Neuron (in vitro differentiated cells): ENCODE data around the gene DNAJC10.
A peak's percentile ranks its signal among the peaks of the same experiment; 100 is the strongest.

Experiments
- H2AFZ ChIP-seq: one replicate; pipeline ENCODE4 v1.6.1; 2013; ENCODE audit warnings: low read depth, mild to moderate bottlenecking, inconsistent platforms, low read length, moderate library complexity
- H3K27me3 ChIP-seq: one replicate; pipeline ENCODE4 v1.6.1; 2013; ENCODE audit warnings: low read length; ENCODE audit not compliant: insufficient read depth
- H3K36me3 ChIP-seq: one replicate; pipeline ENCODE4 v1.6.1; 2013; ENCODE audit warnings: low read length; ENCODE audit not compliant: insufficient read depth
- H3K4me1 ChIP-seq: one replicate; pipeline ENCODE4 v1.6.1; 2013; ENCODE audit warnings: low read length; ENCODE audit not compliant: insufficient read depth
- H3K4me3 ChIP-seq: 2 replicates; pipeline ENCODE4 v1.5.1; 2013; ENCODE audit warnings: mild to moderate bottlenecking, low read length, moderate library complexity
- H3K9me3 ChIP-seq: one replicate; pipeline ENCODE4 v1.6.1; 2013; ENCODE audit warnings: low read length

DNAJC10 gene

DNA sequence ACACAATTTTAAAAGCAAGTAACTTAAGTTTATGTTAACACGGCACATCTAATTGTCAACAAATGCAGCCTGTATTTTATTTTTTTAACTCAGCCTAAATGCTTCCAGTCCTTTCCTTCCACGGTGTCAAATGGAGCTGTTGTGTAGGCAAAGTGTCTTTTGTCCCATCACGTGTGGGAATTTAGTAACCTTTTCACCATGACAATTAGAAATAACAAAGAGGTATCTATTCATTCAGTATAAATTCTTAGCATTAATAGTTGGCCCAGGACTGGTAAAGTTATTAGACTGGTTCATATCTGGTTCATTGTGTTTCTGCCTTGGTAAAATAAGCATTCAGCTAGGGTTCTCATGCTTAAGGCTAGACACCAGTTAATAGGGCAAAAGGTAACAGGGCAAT, 102.4 kb downstream of the DNAJC10 start:
- Histone ChIP-seq H3K27me3 (no peaks in the 10 kb centered on the region), H3K4me3 (peak overlapping the region; percentile 25)

GRCh38 chr2:182818925-182819324, 102.9 kb downstream of the DNAJC10 start:
- peak overlapping the region; percentile 50 for H2AFZ ChIP-seq
- H3K27me3 ChIP-seq: no peaks in the 10 kb centered on the region
- H3K4me1 ChIP-seq: peaks cover 31% of the 10 kb centered on the region
- H3K9me3 ChIP-seq: no peaks in the 10 kb centered on the region
- no peaks in the 10 kb centered on the region for H3K36me3 ChIP-seq
- H3K4me3 ChIP-seq: peak overlapping the region; percentile 25

More for the DNA sequence above, 102.4 kb downstream of the DNAJC10 start:
- Histone ChIP-seq H3K4me1 (peaks cover 31% of the 10 kb centered on the region), H3K36me3 (no peaks in the 10 kb centered on the region), H2AFZ (peak overlapping the region; percentile 50), H3K9me3 (no peaks in the 10 kb centered on the region)

- Histone ChIP-seq H3K9me3 (no peaks in the 10 kb centered on the region), H3K27me3 (no peaks in the 10 kb centered on the region), H3K4me3 (peak overlapping the region; percentile 25), H2AFZ (peak overlapping the region; percentile 50), H3K4me1 (peaks cover 31% of the 10 kb centered on the region), H3K36me3 (no peaks in the 10 kb centered on the region)
Observed at GRCh38 chr2:182819412-182819811, 103.4 kb downstream of the DNAJC10 start.

- no peak overlapping the region for H3K4me3 ChIP-seq
- H2AFZ ChIP-seq: no peak overlapping the region
- no peaks in the 10 kb centered on the region for H3K9me3 ChIP-seq
- H3K4me1 ChIP-seq: peaks cover 39% of the 10 kb centered on the region
- H3K36me3 ChIP-seq: no peaks in the 10 kb centered on the region
- no peaks in the 10 kb centered on the region for H3K27me3 ChIP-seq
Observed at GRCh38 chr2:182821182-182821581, 105.1 kb downstream of the DNAJC10 start.

DNA sequence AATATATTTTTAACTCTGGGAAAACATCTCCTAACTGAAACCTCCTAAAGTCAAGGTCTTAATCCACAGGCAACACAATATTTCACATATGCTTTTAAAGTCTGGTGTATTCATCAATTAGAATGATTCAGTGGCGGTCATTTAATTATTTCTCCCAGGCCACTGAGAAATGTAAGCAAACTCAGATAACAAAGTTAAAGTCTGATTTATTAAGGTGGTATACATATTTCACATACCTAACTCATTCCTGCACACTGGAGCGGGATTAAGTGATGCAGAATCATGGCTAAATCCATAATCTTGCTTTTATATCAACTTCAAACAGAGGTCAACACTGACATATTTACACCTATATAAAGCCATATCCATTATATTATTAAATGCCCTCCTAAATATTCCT, 106.7 kb downstream of the DNAJC10 start:
- H3K27me3 ChIP-seq: no peaks in the 10 kb centered on the region
- no peak overlapping the region for H3K4me3 ChIP-seq
- H2AFZ ChIP-seq: no peak overlapping the region
- H3K4me1 ChIP-seq: peaks cover 34% of the 10 kb centered on the region
- no peaks in the 10 kb centered on the region for H3K9me3 ChIP-seq
- H3K36me3 ChIP-seq: no peaks in the 10 kb centered on the region

- Histone ChIP-seq H3K27me3 (no peaks in the 10 kb centered on the region), H3K4me3 (no peak overlapping the region), H3K9me3 (no peaks in the 10 kb centered on the region), H2AFZ (no peak overlapping the region), H3K4me1 (peaks cover 19% of the 10 kb centered on the region), H3K36me3 (no peaks in the 10 kb centered on the region)
Observed at GRCh38 chr2:182824056-182824766, 108.2 kb downstream of the DNAJC10 start.

DNA sequence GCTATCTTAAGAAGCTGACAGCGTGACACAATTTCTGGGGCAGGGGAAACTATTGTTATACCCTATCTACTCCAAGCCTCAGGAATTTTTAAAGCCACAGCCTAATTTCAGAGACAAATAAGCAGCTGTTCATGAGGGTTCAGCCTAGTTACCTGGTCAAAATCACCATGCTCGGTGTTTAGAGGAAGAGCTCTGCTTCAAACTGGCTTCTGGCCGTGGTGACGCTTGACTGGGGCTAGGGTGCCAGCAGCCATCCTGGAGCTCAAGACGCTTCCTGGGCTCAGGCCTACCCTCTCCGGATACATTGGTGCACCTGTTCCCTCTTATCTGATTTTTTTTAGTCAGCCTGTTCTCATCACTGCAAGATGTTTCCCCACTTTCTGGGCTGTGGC, 108.7 kb downstream of the DNAJC10 start:
- Histone ChIP-seq H3K36me3 (no peaks in the 10 kb centered on the region), H3K4me3 (no peak overlapping the region), H3K27me3 (no peaks in the 10 kb centered on the region), H2AFZ (no peak overlapping the region), H3K4me1 (peaks cover 15% of the 10 kb centered on the region), H3K9me3 (no peaks in the 10 kb centered on the region)

GRCh38 chr2:182826064-182826463, 110.0 kb downstream of the DNAJC10 start:
- Histone ChIP-seq H2AFZ (no peak overlapping the region), H3K27me3 (no peaks in the 10 kb centered on the region), H3K36me3 (no peaks in the 10 kb centered on the region), H3K4me3 (no peak overlapping the region), H3K4me1 (peaks cover 15% of the 10 kb centered on the region), H3K9me3 (no peaks in the 10 kb centered on the region)

- Histone ChIP-seq H3K27me3 (no peaks in the 10 kb centered on the region), H3K4me1 (peaks cover 15% of the 10 kb centered on the region), H2AFZ (no peak overlapping the region), H3K4me3 (no peak overlapping the region), H3K36me3 (no peaks in the 10 kb centered on the region), H3K9me3 (no peaks in the 10 kb centered on the region)
Observed at GRCh38 chr2:182826496-182826895, 110.4 kb downstream of the DNAJC10 start.

- Histone ChIP-seq H3K4me3 (no peak overlapping the region), H3K36me3 (no peaks in the 10 kb centered on the region), H3K4me1 (peaks cover 15% of the 10 kb centered on the region), H3K9me3 (no peaks in the 10 kb centered on the region), H3K27me3 (no peaks in the 10 kb centered on the region), H2AFZ (no peak overlapping the region)
Observed at GRCh38 chr2:182827182-182827879, 111.3 kb downstream of the DNAJC10 start.

DNA sequence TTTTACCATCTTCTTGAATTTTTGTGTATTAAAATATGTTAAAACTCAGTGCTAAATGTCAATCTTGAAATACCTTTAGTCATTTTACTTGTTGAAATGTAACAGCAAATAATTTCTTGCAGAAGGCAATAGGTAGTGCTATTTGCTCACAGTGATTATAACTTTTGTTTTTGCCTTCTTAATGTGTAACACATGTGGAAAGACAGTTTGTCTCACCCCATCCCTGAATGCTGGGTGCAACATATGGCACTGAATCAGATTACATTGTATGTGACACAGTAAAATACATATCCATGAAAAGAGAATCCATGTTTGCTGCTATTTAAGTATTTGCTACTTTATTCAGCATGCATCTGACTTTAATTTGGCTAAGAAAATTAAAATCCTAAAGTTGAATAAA, 115.0 kb downstream of the DNAJC10 start:
- Histone ChIP-seq H2AFZ (no peak overlapping the region), H3K4me3 (no peak overlapping the region), H3K9me3 (no peaks in the 10 kb centered on the region), H3K4me1 (peaks cover 8% of the 10 kb centered on the region), H3K27me3 (no peaks in the 10 kb centered on the region), H3K36me3 (no peaks in the 10 kb centered on the region)

- Histone ChIP-seq H3K4me1 (peaks cover under 1% of the 10 kb centered on the region), H3K36me3 (no peaks in the 10 kb centered on the region), H2AFZ (no peak overlapping the region), H3K9me3 (no peaks in the 10 kb centered on the region), H3K27me3 (no peaks in the 10 kb centered on the region), H3K4me3 (no peak overlapping the region)
Observed at GRCh38 chr2:182831921-182832320, 115.9 kb downstream of the DNAJC10 start.

DNA sequence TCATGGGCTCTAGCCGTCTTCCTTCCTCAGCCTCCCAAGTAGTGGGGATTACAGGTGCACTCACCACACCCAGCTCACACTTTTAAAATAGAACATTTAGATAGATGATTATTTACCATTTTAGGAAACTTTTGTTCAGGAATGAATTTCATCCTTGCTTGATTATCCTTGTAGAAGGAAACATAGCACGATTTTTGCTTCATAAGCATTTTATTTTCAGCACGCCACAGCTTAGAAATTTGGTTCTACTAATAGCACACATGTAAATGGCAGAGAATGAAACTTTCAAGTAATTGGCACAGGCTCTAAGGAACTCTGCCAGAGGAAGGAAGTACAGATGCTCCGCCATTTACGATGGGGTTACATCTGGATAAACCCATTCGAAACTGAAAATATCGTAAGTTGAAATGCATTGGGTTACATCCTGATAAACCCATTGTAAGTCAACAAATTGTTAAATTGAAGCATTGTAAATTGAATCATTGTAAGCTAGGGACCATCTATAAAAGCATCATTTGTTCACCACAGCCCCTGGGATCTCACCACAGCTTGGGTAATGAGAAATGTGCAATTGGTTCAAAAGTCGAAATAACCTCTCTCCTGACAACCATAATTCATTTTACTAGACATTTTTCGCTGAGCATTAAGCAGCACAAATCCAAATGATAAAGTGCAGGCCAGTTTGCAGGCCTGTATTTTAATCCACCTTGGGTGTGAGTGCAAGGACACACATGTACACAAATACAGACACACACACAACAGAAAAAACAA, 117.2 kb downstream of the DNAJC10 start:
- H3K4me1 ChIP-seq: no peaks in the 10 kb centered on the region
- H3K36me3 ChIP-seq: no peaks in the 10 kb centered on the region
- no peak overlapping the region for H3K4me3 ChIP-seq
- no peaks in the 10 kb centered on the region for H3K27me3 ChIP-seq
- H3K9me3 ChIP-seq: no peaks in the 10 kb centered on the region
- no peak overlapping the region for H2AFZ ChIP-seq
